Mucosa of stomach (tissue), 1 donor: ENCODE results near the gene TNRC18.
"Not testable (repeated sequence)": the region's sequence is repeated elsewhere in the genome, so short reads cannot be mapped to it uniquely, and the experiment has no call there.

Experiments used
- H3K27me3 ChIP-seq: one replicate; pipeline ENCODE4 v1.7.0; 2013; ENCODE audit warnings: mild to moderate bottlenecking, low read length; ENCODE audit not compliant: control insufficient read depth, insufficient read depth
- H3K36me3 ChIP-seq: one replicate; pipeline ENCODE4 v1.7.0; 2013; ENCODE audit warnings: low read length; ENCODE audit not compliant: control insufficient read depth, insufficient read depth
- H3K4me1 ChIP-seq: one replicate; pipeline ENCODE4 v1.7.0; 2013; ENCODE audit warnings: mild to moderate bottlenecking, low read length; ENCODE audit not compliant: control insufficient read depth, insufficient read depth
- H3K4me3 ChIP-seq: one replicate; pipeline ENCODE4 v1.7.0; 2013; ENCODE audit warnings: low read length
- H3K9ac ChIP-seq: one replicate; pipeline ENCODE4 v1.7.0; 2013; ENCODE audit warnings: mild to moderate bottlenecking, low read length, moderate library complexity
- H3K9me3 ChIP-seq: one replicate; pipeline ENCODE4 v1.7.0; 2013; ENCODE audit warnings: mild to moderate bottlenecking, low read length, moderate library complexity; ENCODE audit not compliant: control insufficient read depth
- donor health status: Pancreatic carcinoma.

The TNRC18 gene

DNA sequence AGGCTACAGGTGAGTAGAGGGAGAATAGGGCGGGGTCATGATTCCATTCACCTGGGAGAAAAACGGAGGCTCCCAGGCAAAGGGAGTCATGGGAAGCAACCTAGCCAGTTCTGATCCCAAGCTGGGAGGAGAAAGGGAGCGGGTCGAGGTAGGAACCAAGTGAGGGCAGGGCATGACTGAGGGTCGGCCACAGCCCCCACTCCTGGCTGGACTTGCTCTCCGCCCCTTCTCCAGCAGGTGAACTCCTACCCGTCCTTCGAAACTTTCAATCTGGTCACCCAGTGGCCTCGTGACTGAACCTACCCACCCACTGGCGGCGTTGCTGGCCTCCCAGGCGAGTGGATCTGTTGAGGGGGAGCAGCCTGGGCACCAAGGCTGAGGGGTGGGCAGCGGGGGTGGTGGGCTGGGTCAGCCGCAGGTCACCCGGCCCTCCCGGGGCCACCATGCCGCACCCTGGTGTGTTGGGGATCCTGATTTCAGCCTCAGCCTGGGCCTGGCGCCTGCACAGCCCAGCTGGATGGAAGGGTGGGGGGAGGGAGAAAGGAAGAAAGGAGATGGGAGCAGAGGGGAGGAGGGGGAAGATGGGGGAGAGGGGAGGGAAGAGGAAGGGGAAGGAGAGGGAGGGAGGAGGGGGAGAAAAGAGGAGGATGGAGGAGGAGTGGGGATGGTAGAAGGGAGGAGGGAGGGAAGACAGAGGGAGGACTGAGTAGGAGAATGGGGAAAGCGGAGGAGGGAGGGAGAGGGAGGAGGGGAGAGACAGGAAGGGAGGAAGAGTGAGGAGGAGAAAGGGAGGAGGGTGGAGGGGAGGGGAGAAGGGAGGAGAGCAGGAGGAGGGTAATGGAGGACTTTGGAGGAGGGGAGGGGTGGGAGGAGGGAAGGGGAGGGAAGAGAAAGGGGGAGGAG is 141.8 kb downstream of the TNRC18 start:
- Histone ChIP-seq H3K4me1 (peaks cover 12% of the 10 kb centered on the region), H3K27me3 (peaks cover 10% of the 10 kb centered on the region)
- H3K36me3 ChIP-seq, H3K4me3 ChIP-seq, H3K9ac ChIP-seq, H3K9me3 ChIP-seq: not testable (repeated sequence)

DNA sequence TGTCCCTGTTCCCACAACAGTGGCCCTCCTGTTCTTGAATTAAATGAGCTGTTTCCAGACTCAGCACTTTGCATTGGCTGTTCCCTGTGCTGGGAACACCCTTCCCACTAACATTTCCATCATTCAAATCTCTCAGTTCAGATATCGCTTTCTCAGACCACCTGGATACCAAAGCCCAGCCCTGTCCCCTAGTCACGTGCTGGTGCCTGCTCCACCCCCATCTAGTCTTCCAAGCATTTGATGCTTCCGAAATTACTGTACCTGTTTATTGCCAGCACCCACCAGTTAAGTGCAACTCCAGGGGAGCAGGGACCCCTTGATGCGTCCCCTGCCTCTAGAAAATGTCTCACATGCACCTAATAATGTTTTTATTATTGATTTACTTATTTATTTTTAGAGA is 143.9 kb downstream of the TNRC18 start:
- H3K36me3 ChIP-seq = no peaks in the 10 kb centered on the region
- no peaks in the 10 kb centered on the region for H3K9me3 ChIP-seq
- peaks cover 10% of the 10 kb centered on the region for H3K27me3 ChIP-seq
- H3K4me3 ChIP-seq = no peak overlapping the region
- H3K9ac ChIP-seq = no peak overlapping the region
- peaks cover 10% of the 10 kb centered on the region for H3K4me1 ChIP-seq

GRCh38 chr7:5278766-5279165 is 144.9 kb downstream of the TNRC18 start:
- H3K9me3 ChIP-seq = no peaks in the 10 kb centered on the region
- H3K4me3 ChIP-seq = no peak overlapping the region
- no peaks in the 10 kb centered on the region for H3K36me3 ChIP-seq
- no peak overlapping the region for H3K9ac ChIP-seq
- peaks cover 4% of the 10 kb centered on the region for H3K27me3 ChIP-seq
- peaks cover 3% of the 10 kb centered on the region for H3K4me1 ChIP-seq

DNA sequence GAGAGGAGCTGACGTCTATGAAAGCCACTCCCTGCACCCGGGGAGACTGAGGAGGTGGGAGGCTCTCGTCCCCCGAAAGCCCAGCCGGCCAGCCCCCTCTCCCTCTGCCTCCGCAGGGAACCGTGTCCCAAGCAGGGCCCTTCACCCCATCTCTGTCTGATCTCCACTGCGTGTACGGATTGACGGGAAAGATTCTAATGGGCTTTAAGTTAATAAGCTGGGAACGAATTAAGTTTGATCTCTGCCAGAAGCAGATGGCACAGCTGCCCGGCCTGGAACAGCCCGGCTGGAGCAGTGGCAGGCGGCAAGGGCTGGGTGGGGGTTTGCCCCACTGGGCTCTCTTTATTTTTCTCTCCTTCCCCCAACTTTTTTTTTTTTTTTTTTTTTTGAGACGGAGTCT is 147.0 kb downstream of the TNRC18 start:
- Histone ChIP-seq H3K4me3 (no peak overlapping the region), H3K9ac (no peak overlapping the region), H3K9me3 (no peaks in the 10 kb centered on the region), H3K36me3 (no peaks in the 10 kb centered on the region), H3K4me1 (no peaks in the 10 kb centered on the region), H3K27me3 (no peaks in the 10 kb centered on the region)

DNA sequence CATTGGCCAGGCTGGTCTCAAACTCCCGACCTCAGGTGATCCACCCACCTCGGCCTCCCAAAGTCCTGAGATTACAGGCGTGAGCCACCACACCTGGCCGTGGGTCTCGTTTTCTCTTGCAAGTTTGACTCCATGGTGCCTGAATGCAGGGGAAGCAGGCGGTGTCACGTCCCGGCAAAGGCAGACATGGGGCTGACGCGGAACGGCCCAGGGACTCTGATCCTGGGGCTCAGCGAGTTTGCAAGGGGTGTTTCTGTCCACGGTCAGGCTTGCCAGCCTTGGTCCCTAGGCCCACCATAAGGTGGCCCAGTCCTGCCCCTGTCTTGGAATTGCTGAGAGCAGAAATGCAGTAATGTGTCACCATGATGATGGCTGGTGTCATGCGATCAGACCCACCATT is 147.5 kb downstream of the TNRC18 start:
- H3K27me3 ChIP-seq, H3K4me3 ChIP-seq, H3K9me3 ChIP-seq, H3K4me1 ChIP-seq, H3K36me3 ChIP-seq, H3K9ac ChIP-seq: not testable (repeated sequence)

- H3K4me1 ChIP-seq, H3K4me3 ChIP-seq, H3K9ac ChIP-seq, H3K36me3 ChIP-seq, H3K9me3 ChIP-seq, H3K27me3 ChIP-seq: not testable (repeated sequence)
Measured at GRCh38 chr7:5275510-5275909, 148.1 kb downstream of the TNRC18 start.

DNA sequence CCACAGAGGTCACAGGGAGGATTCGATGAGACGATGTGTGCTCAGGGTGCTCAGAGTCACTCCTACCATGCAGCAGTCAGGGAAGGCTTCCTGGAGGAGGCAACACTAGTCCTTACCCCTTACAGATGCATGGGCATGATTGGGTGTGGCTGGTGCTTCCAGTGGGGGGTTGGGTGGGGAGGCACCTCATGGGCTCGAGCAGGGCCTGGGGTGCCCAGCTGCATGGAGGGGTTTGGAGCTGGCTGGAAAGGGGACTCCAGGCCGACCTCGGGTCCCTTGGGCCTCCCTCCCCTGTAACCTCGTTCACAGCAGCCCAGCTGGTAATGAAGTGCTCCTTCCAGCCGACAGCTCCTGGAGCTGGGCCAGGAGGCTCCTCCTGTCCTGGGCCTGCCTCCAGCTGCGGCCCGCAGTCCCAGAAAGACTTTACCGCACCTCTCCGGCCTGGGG is 148.6 kb downstream of the TNRC18 start:
- H3K27me3 ChIP-seq, H3K4me1 ChIP-seq, H3K4me3 ChIP-seq, H3K9ac ChIP-seq, H3K36me3 ChIP-seq, H3K9me3 ChIP-seq: not testable (repeated sequence)

DNA sequence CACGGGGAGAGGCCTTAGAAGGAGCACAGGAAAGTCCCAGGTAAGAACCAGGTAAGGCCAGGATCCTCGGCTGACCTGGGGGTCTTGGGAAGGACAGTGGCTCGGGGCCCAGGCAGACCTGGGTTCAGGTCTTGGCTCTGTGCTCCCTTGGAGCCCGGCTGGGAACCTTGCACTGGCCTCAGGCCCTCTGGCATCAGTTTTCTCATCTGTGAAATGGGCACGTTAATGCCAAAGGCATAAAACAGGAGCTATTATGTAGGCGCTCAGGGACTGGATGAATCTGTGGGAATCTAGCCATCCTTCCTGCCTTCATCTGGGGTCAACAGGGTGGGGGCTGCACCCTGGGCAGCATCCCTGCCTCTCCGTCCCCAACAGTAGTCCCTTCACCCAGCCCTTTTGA is 149.2 kb downstream of the TNRC18 start:
- Histone ChIP-seq H3K4me3 (no peak overlapping the region), H3K4me1 (no peaks in the 10 kb centered on the region), H3K27me3 (no peaks in the 10 kb centered on the region), H3K9ac (no peak overlapping the region), H3K9me3 (no peaks in the 10 kb centered on the region), H3K36me3 (no peaks in the 10 kb centered on the region)

DNA sequence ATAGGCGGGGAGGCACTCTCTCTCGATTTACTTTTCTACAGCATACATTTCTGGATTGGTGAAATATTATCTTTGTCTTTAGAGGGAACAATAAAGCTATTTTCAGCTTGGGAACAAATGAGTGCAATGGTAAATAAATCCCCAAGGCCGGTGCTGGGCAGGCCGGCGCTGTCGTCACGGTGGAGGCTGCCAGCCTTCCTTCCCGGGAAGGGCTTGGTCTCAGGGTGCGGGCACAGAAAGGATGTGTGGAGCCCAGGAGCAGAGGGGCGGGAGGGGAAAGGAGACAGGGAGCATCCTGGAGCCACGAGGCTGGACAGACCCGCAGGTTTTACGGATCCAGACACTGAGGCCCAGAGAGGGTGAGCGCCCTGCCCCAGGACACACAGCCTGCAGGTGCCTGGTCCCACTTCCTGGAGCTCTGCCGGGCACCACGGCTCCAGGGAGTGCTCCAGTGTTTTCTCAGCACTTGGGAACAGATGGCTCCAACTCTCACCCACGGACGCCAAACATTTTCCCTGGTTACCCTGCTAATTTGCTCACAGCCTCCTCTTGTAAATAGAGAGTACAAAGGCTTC is 149.7 kb downstream of the TNRC18 start:
- H3K27me3 ChIP-seq, H3K4me1 ChIP-seq, H3K4me3 ChIP-seq, H3K9me3 ChIP-seq, H3K36me3 ChIP-seq, H3K9ac ChIP-seq: not testable (repeated sequence)

GRCh38 chr7:5270788-5271187 is 152.8 kb downstream of the TNRC18 start:
- Histone ChIP-seq H3K4me1 (no peaks in the 10 kb centered on the region), H3K9ac (no peak overlapping the region), H3K9me3 (no peaks in the 10 kb centered on the region), H3K36me3 (no peaks in the 10 kb centered on the region), H3K4me3 (no peak overlapping the region), H3K27me3 (no peaks in the 10 kb centered on the region)

GRCh38 chr7:5269992-5270657 is 153.5 kb downstream of the TNRC18 start:
- H3K9ac ChIP-seq, H3K4me3 ChIP-seq, H3K27me3 ChIP-seq, H3K36me3 ChIP-seq, H3K4me1 ChIP-seq, H3K9me3 ChIP-seq: not testable (repeated sequence)

DNA sequence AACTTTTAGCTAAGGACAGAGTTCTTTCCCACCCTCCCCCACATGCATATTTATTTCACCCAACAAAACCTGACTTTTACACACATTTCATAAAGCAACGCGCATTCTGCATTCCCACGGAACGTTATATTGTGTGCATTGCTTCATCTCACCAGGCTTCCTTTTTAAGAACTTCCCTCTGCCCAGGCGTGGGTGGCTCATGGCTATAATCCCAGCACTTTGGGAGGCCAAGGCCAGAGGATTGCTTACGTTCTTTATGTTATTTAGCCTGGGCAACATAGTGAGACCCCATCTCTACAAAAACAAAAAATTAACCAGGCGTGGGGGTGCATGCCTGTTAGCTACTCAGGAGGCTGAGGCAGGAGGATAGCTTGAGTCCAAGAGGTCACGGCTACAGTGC is 155.8 kb downstream of the TNRC18 start:
- H3K36me3 ChIP-seq, H3K27me3 ChIP-seq, H3K9ac ChIP-seq, H3K9me3 ChIP-seq, H3K4me1 ChIP-seq, H3K4me3 ChIP-seq: not testable (repeated sequence)
